Loucy (cell line): Measurements from ENCODE around the gene ISM2.

Source experiments
- H2AFZ ChIP-seq: fragments of 200-600 bp; sonication (generic); 2 replicates; pipeline ENCODE4 v1.6.0; 2016; ENCODE audit warnings: antibody characterized with exemption, mild to moderate bottlenecking, low read length, moderate library complexity
- H3F3A ChIP-seq: fragments of 200-600 bp; 2 replicates; pipeline ENCODE4 v1.6.0; 2016; ENCODE audit warnings: antibody characterized with exemption, low read depth, mild to moderate bottlenecking
- H3K27me3 ChIP-seq: fragments of 200-600 bp; sonication (generic); 2 replicates; pipeline ENCODE4 v1.6.1; 2014; ENCODE audit warnings: low read length, mild to moderate bottlenecking; ENCODE audit not compliant: insufficient read depth, poor library complexity, severe bottlenecking
- H3K36me3 ChIP-seq: fragments of 200-600 bp; sonication (generic); 2 replicates; pipeline ENCODE4 v1.6.1; 2016; ENCODE audit warnings: low read length; ENCODE audit not compliant: insufficient read depth
- H3K4me1 ChIP-seq: fragments of 200-600 bp; sonication (generic); 2 replicates; pipeline ENCODE4 v1.5.1; 2014; ENCODE audit warnings: low read length, mild to moderate bottlenecking; ENCODE audit not compliant: insufficient read depth, poor library complexity, severe bottlenecking
- H3K4me2 ChIP-seq: fragments of 200-600 bp; sonication (generic); 2 replicates; pipeline ENCODE4 v1.6.0; 2014; ENCODE audit warnings: antibody characterized with exemption, low read length, low read depth, mild to moderate bottlenecking; ENCODE audit not compliant: poor library complexity, severe bottlenecking
- H3K4me3 ChIP-seq: fragments of 200-600 bp; sonication (generic); 2 replicates; pipeline ENCODE4 v1.5.1; 2014; ENCODE audit warnings: low read length, mild to moderate bottlenecking, mixed read lengths; ENCODE audit not compliant: poor library complexity, severe bottlenecking
- H3K79me2 ChIP-seq: fragments of 200-600 bp; sonication (generic); 2 replicates; pipeline ENCODE4 v1.6.1; 2014; ENCODE audit warnings: low read length; ENCODE audit not compliant: insufficient read depth
- H3K9ac ChIP-seq: fragments of 200-600 bp; sonication (generic); 2 replicates; pipeline ENCODE4 v1.6.0; 2014; ENCODE audit warnings: mild to moderate bottlenecking, low read depth, low read length, moderate library complexity; ENCODE audit not compliant: poor library complexity, severe bottlenecking
- H3K9me2 ChIP-seq: fragments of 200-600 bp; sonication (generic); replicated peaks from 2 replicates; pipeline ENCODE4 v1.6.1; 2016; ENCODE audit warnings: low read depth, low read length, mixed read lengths
- H3K9me3 ChIP-seq: fragments of 200-600 bp; sonication (generic); 2 replicates; pipeline ENCODE4 v1.6.1; 2014; ENCODE audit warnings: mild to moderate bottlenecking, antibody characterized with exemption, low read length, low read depth; ENCODE audit not compliant: insufficient read depth
- H4K20me1 ChIP-seq: fragments of 200-600 bp; sonication (generic); 2 replicates; pipeline ENCODE4 v1.6.0; 2014; ENCODE audit warnings: antibody characterized with exemption, low read length, mild to moderate bottlenecking; ENCODE audit not compliant: insufficient read depth, poor library complexity, severe bottlenecking
- EZH2phosphoT487 ChIP-seq: fragments of 200-600 bp; IDR thresholded peaks from 2 replicates; pipeline ENCODE4 v1.6.1; 2018; ENCODE audit warnings: antibody characterized with exemption, mild to moderate bottlenecking, moderate library complexity, borderline replicate concordance
- TF ChIP-seq, protein P1 (sequence below): fragments of 200-600 bp; sonication (generic); conservative IDR thresholded peaks from 2 replicates; pipeline ENCODE4 v1.5.1; 2014; ENCODE audit warnings: mild to moderate bottlenecking, antibody characterized with exemption, low read length

Gene ISM2

DNA sequence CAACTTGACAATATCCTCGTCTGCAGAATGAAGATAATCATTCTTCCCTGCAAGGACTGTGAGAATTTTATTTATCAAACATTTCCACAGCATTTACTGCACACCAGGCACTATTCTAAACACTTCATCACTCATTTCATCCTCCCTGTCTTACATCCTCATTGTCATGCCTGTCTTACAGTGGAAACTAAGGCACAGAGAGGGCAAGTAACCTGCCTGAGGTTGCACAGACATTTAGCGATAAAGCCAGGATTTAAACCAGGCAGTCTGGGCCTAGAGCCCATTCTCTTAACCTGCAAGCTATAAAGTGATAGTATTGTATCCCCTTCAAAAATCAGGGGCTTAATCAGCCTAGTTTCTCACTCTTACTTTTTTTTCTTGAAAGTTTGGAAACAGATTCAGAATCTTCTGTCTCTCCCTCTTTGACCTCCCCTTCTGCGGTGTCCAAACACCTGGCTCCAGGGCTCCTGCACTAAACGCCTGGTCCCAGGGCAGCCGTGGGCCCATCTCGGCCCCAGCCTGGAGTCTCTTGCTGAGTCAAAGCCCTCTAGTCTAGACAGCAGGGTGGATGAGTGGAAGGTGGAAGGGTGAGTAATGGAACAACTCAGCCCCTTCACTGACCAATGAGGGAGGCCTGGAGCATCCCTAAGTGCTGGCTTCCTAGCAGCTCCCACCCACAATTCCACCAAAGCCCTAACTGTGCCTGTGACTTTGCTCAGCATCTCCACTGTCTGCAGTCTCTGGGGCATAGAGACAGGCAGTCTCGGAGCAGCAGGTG lies 12.5 kb downstream of the ISM2 start:
- no peak overlapping the region for H3K9ac ChIP-seq
- no peaks in the 10 kb centered on the region for H3K27me3 ChIP-seq
- no peak overlapping the region for H3K4me3 ChIP-seq
- no peak overlapping the region for H2AFZ ChIP-seq
- no peak for TF ChIP-seq EZH2phosphoT487
- TF ChIP-seq, protein P1, sequence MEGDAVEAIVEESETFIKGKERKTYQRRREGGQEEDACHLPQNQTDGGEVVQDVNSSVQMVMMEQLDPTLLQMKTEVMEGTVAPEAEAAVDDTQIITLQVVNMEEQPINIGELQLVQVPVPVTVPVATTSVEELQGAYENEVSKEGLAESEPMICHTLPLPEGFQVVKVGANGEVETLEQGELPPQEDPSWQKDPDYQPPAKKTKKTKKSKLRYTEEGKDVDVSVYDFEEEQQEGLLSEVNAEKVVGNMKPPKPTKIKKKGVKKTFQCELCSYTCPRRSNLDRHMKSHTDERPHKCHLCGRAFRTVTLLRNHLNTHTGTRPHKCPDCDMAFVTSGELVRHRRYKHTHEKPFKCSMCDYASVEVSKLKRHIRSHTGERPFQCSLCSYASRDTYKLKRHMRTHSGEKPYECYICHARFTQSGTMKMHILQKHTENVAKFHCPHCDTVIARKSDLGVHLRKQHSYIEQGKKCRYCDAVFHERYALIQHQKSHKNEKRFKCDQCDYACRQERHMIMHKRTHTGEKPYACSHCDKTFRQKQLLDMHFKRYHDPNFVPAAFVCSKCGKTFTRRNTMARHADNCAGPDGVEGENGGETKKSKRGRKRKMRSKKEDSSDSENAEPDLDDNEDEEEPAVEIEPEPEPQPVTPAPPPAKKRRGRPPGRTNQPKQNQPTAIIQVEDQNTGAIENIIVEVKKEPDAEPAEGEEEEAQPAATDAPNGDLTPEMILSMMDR, result no peak
- H3K36me3 ChIP-seq, result no peaks in the 10 kb centered on the region
- no peaks in the 10 kb centered on the region for H3K79me2 ChIP-seq
- H3K9me2 ChIP-seq, result no peaks in the 10 kb centered on the region
- no peaks in the 10 kb centered on the region for H3K4me1 ChIP-seq
- H4K20me1 ChIP-seq, result no peaks in the 10 kb centered on the region
- no peaks in the 10 kb centered on the region for H3F3A ChIP-seq
- H3K4me2 ChIP-seq, result no peak overlapping the region
- H3K9me3 ChIP-seq, result no peaks in the 10 kb centered on the region

DNA sequence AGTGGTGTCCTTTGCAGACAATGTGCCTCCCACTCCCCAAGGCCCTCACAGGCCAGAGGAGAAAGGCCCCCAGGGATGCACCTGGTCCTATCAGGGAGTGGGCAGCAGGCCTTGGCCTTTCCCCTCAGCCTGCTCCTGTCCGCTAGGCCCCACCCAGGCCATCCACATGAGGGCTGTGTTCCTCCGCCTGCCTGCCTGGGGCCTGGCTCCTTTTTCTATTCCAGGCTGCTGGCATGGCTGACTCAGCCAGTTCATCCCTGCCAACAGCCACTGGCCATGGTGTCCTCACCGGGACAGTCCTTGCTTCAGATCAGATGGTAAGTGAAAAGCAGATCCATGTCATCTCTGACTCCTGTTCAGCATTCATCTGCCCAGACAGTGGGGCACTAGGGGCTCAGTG lies 13.4 kb downstream of the ISM2 start:
- Histone ChIP-seq H3K9me3 (no peaks in the 10 kb centered on the region), H4K20me1 (no peaks in the 10 kb centered on the region), H2AFZ (no peak overlapping the region), H3K4me2 (no peak overlapping the region), H3K9ac (no peak overlapping the region), H3K9me2 (no peaks in the 10 kb centered on the region), H3K27me3 (no peaks in the 10 kb centered on the region), H3F3A (no peaks in the 10 kb centered on the region), H3K79me2 (no peaks in the 10 kb centered on the region), H3K4me1 (no peaks in the 10 kb centered on the region), H3K4me3 (no peak overlapping the region), H3K36me3 (no peaks in the 10 kb centered on the region)
- TF ChIP-seq, protein P1, result no peak
- no peak for TF ChIP-seq EZH2phosphoT487

DNA sequence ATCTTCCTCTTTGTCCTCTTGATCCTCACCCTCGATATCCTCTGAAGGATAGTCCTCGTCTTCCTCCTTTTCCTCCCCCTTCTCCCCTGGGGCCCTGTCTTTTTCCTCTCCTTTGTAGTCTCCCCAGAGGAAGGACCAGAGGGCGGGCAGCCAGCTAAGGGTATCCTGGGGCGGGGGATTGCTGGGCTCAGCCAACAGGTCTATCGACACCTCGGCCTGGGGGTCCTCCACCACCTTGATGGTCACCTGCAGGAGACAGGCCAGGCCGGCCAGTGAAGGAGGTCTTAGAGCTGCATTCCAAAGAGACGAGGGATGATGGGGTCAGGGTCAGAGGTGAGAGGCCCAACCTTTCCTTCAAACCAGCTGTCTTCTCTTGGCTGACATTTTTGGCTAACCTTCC lies 16.2 kb downstream of the ISM2 start:
- Histone ChIP-seq H3K36me3 (no peaks in the 10 kb centered on the region), H3K4me3 (no peak overlapping the region), H3K4me2 (no peak overlapping the region), H4K20me1 (no peaks in the 10 kb centered on the region), H3K79me2 (no peaks in the 10 kb centered on the region), H3K9me3 (no peaks in the 10 kb centered on the region), H3K4me1 (no peaks in the 10 kb centered on the region), H3F3A (no peaks in the 10 kb centered on the region), H3K9ac (no peak overlapping the region), H3K9me2 (no peaks in the 10 kb centered on the region), H2AFZ (no peak overlapping the region), H3K27me3 (no peaks in the 10 kb centered on the region)
- TF ChIP-seq EZH2phosphoT487, result no peak
- TF ChIP-seq, protein P1, result no peak
